ENCODE data around the gene KCNMB2.

DNA sequence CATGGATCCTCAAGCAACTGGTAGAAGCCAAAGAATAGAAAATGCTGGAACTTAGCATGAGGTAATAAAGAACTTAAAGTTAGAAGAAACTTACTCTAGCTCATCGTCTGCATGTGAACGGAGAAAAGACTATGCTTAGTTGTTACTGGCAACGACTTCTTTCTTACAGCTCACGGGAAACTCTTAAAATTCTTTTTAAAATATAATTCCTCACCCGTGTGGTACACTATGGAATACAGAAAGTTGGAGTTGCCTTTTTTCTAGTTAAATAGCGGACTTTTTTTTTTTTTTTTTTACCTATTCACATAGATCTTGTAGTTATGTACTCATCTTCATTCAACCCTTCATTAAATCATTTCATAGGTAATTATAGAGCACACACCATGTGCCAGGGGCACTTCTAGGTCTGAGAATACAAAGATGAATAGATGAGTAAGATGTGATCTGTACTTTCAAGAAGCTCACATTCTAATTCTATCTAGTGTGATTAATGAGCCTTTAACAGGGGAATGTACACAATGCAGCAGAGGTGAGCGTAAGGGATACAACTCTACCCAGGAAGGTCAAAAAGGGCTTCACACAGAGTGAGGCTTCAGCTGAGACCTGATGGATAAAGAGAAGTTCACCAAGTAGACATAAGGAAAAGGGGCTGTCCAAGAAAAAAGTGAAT lies 18.4 kb upstream of the KCNMB2 start:
- TF ChIP-seq EZH2 (IDR thresholded peaks at IDR 0.05; ENCODE audit: borderline replicate concordance): no peak
- TF ChIP-seq, protein P1, sequence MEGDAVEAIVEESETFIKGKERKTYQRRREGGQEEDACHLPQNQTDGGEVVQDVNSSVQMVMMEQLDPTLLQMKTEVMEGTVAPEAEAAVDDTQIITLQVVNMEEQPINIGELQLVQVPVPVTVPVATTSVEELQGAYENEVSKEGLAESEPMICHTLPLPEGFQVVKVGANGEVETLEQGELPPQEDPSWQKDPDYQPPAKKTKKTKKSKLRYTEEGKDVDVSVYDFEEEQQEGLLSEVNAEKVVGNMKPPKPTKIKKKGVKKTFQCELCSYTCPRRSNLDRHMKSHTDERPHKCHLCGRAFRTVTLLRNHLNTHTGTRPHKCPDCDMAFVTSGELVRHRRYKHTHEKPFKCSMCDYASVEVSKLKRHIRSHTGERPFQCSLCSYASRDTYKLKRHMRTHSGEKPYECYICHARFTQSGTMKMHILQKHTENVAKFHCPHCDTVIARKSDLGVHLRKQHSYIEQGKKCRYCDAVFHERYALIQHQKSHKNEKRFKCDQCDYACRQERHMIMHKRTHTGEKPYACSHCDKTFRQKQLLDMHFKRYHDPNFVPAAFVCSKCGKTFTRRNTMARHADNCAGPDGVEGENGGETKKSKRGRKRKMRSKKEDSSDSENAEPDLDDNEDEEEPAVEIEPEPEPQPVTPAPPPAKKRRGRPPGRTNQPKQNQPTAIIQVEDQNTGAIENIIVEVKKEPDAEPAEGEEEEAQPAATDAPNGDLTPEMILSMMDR (IDR thresholded peaks at IDR 0.05; ENCODE audit: poor library complexity): no peak
- no peak for TF ChIP-seq EZH2phosphoT487 (IDR thresholded peaks at IDR 0.05; ENCODE audit: low read depth, severe bottlenecking, unreplicated experiment)

Measured in hepatocyte (in vitro differentiated cells).